ENCODE measurements around the gene ZNF775. TPM values are rescaled to one million over a fixed set of nuclear protein-coding genes. Genes with fewer than 3 reads are reported as not detected.

Gene ZNF775
- total RNA-seq, 1 donor from 2014 or later, result 4.4 TPM

GRCh38 chr7:150446288-150446938 is 67.3 kb downstream of the ZNF775 start:
- H3K27me3 ChIP-seq, result no peaks in the 10 kb centered on the region
- intact Hi-C loops (cut with DNase I), result loop anchor here (10.0 kb wide), 1 partner anchor 308 kb away; no protein-coding TSS in a partner anchor
- peaks cover 8% of the 10 kb centered on the region for H3K9me3 ChIP-seq
- peaks cover 12% of the 10 kb centered on the region for H3K4me1 ChIP-seq
- no peak for DNase-seq
- H3K4me3 ChIP-seq, result no peak overlapping the region
- no peak overlapping the region for H3K27ac ChIP-seq
- no peak for TF ChIP-seq CTCF (IDR thresholded peaks at IDR 0.05)
- no peaks in the 10 kb centered on the region for H3K36me3 ChIP-seq
- ATAC-seq, result no peak

Other genes with a start within 250 kb of the ZNF775 start
- gene LRRC61, start 56.0 kb upstream of the ZNF775 start, total RNA-seq, result 10.2 TPM
- gene ACTR3C, start 55.8 kb upstream of the ZNF775 start, total RNA-seq, result 20.1 TPM
- 259 TPM for gene RARRES2, start 37.7 kb upstream of the ZNF775 start, total RNA-seq
- gene REPIN1, start 10.5 kb upstream of the ZNF775 start, total RNA-seq, result 93.7 TPM
- 42.3 TPM for gene GIMAP8, start 71.3 kb downstream of the ZNF775 start, total RNA-seq
- gene GIMAP7, start 135.5 kb downstream of the ZNF775 start, total RNA-seq, result 47.0 TPM
- 83.3 TPM for gene GIMAP4, start 188.1 kb downstream of the ZNF775 start, total RNA-seq